ENCODE data around the gene CYB561.

The CYB561 gene

DNA sequence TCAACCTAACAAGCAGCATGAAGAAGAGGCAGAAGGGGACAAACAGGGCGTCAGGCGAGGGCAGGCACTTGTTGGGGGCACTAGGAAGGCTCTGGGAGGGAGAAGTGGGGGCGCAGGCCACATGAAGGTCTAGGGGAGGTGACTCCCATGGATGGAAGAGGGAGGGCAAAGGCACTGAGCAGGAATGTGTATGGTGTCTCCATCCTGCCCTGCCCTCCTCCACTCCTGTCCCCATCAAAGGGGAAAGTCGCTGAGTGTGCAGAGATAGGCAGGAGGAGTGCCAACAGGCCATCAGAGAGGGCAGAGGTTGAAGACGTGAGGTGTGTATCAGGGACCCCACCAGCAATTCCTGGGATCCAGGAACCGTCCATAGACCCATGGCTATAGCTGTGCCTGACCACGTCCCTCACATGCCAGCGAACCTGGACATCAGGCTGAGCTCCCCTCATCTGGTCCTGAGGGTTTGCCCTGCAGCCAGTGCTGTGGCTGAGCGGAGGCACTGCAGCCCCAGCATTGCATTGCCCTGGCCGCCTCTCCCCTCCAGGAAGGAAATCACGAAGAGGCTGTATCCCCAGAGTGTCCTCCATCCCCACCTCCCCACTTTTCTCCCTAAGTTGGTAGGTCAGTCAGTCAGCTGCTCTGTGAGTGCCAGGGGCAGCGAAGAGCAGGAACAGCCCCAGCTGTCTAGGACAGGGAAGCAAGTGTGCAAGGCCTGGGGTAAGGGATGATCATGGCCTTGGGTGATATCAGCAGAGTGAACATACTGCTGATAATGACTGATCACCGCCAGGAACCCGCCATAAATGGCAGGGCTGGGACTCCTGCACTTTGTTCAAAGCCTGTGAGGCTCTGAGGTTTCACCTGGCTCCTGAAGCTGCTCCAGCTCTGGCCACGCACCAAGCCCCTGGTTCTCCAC, 6.2 kb upstream of the CYB561 start:
- DNase-seq = no peak

DNA sequence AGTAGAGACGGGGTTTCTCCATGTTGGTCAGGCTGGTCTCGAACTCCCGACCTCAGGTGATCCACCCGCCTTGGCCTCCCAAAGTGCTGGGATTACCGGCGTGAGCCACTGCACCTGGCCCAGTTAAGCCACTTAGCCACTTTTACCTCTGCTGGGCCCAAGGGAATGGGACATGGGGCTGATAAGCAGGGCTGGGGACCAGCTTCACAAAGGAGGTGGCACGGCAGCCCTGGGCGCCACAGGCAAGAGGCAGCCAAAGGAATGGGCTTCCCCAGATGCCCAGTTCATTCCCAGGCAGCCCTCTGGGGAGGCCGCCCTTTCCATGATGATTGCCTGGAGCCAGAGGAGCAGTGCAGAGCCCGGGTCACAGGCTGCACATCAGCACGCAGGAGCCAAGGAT, 5.0 kb upstream of the CYB561 start:
- no peak for DNase-seq

DNA sequence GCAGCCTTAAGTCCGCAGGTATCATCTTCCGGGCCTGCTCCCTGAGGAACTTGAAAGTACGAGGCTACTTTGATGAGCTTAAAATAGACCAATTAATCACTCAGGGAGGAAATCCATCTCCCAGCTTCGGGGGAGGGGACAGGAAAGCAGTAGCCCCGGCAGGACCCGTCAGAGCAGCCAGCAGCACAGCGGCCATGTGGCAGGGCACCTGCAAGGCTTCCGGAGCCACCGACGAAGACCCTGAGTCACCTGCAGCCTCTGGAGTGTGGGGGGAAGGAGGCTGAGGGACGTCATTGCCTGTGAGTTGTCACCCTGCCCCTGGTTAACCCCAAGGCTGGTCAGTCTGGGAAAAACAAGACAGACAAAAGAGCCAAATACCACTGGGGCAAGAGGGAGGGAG, 4.4 kb upstream of the CYB561 start:
- DNase-seq = no peak

DNA sequence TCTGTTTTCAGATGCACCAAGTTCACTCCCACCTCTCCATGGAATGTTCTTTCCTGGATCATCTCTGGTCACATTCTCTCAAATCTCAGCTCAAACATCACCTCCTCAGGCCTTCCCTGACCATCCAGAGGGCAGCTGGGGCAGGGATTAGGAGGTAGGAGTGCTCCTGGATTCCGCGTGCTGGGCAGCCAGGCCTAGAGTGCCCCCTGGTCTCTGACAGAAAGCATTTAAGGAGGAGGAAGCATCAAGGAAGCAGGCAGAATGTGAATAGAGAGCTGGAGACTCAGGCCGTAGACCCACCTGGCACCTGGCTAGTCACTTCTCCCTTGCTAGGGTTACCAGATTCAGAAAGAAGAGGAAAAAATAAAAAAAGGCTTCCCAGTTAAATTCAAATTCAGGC, 2.5 kb upstream of the CYB561 start:
- DNase-seq = no peak

DNA sequence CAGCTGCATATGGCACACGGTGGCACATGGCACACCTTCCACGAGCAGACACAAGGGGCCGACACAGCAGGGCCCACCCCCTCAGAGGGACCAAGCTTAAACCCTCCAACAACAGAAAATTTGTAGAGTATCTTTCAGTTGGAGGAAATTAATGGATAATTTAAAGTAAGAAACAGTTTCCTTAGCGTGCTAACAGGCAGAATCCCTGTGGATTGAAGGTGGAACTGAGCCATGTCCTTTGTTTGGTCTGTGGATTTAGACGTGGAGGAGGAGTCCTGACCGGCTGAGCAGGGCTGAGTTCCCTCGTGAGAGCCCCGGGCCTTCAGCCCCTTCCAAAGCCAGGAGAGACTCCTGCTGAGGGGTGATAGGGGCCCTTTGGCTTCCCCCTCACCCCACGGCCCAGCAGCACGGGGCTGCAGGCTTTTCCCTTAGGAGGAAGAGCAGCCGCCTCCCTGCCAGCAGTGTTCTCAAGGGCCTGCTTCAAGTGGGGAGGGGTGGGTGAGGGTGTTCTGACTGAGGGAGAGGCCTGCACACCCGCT, 1.4 kb upstream of the CYB561 start:
- DNase-seq = no peak

DNA sequence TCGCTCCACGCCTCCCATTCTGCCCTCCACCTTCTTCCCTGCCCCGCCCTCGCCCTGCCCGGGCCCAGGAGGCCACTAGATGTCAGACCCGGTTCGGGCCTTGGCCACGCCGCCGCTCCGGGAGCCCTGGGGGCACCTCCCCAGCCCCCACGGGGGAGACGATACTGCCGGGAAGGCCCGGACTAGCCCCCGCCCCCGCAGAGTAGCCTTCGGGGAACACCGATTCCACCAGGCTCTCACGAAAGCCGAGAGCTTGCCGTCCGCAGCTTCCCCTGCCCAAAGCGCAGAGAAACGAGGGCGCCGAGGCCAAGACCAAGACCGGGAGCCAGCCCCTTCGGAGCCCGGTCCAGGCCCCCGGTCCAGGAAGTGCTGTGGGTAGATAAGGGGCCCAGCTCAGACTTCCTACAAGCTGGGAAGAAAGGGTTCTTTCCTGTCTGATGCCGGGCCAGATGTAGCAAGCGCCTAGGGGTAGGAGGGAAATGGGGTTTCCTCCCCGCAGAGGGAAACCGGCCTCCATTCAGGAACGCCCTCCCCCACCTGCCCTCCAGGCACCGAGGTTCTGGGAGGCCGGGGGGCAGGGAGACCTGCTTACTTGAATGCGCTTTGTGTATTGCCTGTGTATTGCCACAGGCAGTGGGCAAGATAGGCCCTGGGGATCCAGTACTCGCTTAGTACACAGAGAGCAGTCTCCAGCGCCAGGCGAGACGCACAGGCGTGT, 806 bp upstream of the CYB561 start:
- DNase-seq = peak in 12 of 51 donors; percentile 6 to 50 (median 32)

DNA sequence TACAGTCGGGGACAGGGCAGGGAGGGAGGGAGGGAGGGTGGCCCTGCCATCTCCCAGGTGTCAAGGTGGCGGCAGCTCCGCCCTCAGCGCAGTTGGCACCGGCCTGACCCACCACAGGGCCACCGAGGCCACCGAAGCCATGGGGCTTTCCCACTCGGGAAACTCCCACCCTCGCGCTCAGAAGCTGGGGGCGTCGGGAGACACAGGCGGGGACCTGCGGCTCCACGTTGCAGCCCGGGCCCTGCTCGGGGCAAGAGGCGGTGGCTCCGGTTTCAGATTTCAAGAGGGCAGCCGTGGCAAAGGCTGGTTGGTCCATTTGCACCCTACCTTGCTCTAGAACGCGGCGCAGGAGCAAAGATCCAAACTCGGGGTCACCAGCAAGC, 544 bp downstream of the CYB561 start:
- peak in 1 of 51 donors; percentile 59 for DNase-seq

DNA sequence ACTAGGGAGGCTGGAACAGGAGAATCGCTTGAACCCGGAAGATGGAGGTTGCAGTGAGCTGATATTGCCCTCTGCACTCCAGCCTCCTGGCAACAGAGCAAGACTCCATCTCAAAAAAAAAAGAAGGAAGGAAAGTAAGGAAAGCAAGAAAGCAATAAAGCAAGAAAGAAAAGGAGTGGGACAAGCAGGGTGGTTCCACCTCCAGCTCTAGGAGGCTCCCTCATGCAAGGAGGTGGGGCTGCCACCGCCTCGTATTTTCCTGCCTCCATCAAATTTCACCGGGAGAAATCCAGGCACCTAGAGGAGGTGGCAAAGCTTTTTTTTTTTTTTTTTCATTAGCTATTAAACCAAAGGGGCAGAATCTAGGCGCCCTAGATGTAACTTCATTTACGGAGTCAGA, 1.0 kb downstream of the CYB561 start:
- DNase-seq = no peak

DNA sequence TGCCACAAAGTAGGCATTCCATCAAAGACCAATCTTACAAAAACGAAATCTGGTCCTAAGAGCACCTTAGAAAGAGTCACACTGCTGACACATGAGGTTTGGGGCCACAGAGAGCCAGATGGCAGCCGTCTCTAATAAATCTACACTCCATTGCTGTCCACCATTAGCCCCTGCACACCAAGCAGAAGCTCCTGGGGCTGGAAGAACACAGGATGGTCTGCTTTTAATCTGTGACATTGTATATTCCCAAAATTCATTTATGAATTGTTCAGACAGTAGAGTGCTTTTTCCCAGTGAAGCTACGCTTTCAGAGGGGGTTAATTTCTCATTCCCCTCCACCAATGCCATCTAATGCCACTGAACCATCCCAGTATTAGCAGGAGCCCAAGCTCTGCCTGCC, 1.6 kb downstream of the CYB561 start:
- no peak for DNase-seq

DNA sequence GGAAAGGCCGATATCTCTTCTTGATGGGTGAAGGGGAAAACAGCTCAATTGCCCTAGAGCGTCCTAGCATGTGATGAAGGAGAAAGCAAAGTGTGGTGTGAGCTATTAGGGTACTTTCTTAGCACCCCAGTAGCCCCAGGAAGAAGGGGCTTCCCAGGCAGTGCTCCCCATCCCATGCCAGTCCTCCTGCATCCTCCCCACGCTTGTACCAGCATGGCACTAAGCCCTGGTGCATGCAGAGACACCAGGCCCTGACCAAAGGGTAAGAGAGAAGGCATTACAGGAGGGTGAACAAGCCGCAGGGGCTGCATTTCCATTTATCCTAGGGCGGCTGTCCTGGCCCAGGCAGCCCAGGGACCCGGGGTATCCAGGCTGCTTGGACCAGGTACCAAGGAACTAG, 3.1 kb downstream of the CYB561 start:
- DNase-seq = no peak

DNA sequence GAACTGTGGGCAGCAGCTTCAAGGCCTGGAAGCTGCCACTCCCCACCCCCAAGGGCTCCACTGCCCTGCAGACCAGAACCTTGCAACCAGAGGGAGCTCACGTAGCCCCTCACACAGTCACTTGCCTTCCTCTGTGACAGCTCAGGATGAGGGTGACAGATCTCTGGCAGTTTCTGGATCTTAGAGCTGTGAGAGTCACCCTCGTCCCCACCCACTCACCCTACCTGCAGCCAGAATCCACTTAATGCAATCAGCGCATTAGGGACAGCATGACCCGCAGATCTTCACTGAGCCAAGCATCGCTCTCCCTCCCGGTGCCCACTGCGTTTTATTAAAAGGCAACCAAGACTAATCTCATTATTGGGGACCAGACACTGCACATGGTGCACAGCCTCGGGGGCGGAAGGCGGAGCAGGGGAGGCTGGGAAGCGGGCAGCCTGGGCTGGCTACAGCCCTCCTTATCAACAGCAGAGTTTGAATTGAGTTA, 3.5 kb downstream of the CYB561 start:
- DNase-seq = no peak

DNA sequence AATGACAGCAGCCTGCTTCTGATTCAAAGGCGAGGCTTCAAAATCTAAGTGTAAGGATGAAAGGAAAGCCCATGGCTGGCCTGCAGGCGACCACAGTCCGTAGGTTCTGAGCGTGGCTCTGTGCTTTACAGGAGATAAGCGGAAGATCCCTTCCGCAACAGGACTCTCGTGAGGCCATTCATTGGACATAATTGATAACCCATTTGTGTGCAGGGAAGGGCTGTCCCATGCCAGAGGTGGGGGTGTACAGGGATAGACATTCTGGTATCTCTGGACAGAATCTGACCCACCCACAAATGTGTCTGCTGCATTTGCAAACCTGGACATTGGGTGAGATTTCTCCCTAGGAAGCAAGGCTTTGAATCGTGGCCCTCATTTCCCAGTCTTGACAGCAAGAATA, 4.0 kb downstream of the CYB561 start:
- no peak for DNase-seq

DNA sequence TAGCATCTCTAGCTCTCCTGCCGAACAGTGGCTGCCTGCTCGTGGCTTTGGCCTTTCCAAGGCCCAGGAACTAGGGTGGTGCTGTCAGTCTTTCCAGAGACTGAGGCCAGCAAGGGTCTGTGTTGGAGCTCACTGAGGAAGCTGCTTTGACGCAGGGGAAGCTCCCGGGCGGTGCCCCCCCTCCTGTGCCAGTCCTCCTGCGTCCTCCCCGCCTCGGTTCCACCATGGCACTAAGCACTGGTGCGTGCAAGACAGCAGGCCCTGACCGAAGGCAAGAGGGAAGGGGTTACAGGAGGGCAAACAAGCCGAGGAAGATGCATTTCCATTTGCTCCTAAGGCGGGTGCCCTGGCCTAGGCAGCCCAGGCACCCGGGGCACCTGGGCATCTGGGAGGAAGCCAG, 4.5 kb downstream of the CYB561 start:
- no peak for DNase-seq

DNA sequence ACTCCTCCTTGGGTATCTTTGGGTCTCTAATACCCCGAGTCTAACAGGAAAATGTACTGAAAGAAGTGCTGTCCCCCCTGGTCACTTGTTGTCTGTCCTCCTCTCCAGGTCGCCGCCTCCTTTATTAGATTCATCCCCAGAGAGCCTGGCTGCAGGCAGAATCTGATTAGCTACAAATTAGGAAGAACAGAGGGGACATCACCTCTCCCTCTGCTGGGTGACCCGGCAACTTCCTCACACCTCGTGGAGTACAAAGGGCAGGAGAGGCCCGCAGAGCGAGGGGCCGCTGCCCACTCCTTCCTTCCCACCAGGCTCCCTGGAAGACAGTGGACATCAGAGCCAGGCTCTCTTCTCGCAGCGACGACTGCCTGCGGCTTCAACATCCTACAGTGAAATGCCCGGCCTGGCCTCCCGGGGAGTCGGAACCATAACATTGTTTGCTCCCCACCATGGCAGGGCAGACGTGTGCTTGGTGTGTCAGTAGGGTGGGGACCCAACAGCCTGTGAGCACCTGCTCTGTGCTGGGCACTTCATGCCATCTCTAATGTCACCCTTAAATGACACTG, 5.3 kb downstream of the CYB561 start:
- no peak for DNase-seq

DNA sequence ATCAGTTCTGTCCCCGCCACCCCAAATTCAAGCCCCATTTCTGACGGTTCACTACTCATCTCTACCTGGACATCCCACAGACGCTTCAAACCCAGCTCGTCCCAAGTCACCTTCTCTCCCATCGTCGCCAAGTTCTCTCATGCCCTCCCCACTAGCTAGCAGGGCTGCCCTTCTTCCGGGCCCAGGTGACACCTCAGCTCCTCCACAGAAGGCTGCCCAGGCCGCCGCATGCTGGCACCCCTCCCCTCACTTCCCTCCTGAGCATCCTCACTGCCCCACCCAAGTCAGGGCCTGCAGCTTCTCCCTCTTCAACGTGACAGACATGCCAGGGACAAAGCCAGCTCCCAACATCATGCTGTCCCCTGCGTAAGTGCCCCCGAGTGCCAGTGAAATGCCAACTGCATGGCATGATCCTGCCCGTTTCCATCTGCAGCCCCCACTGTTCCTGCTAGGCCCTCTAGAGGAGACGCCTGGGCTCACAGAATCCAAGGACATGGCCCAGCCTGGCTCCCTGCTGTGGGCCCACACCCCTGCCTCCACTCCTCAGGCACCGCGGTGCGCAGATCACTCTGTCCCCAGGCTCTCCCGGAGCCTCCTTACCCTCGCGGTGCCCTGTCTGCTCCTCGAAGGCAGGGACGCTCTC, 5.9 kb downstream of the CYB561 start:
- DNase-seq = no peak

DNA sequence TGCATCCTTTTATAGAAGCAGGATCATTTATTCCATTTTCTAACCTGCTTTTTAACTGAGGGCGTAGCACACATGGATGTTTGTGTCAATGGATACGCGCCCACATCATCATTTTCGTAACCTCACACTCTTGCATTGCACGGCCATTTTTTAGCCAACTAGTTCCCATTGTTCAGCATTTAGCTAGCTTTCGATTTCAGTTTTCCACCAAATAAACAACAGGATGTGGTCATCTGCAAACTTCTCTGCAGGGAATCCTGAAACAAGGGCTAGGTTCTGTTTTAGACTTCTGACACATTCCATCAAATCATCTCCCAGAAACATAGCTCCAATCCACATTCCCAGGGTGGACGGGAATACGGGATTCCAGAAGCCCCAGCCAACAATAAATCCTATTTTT, 6.4 kb downstream of the CYB561 start:
- no peak for DNase-seq

DNA sequence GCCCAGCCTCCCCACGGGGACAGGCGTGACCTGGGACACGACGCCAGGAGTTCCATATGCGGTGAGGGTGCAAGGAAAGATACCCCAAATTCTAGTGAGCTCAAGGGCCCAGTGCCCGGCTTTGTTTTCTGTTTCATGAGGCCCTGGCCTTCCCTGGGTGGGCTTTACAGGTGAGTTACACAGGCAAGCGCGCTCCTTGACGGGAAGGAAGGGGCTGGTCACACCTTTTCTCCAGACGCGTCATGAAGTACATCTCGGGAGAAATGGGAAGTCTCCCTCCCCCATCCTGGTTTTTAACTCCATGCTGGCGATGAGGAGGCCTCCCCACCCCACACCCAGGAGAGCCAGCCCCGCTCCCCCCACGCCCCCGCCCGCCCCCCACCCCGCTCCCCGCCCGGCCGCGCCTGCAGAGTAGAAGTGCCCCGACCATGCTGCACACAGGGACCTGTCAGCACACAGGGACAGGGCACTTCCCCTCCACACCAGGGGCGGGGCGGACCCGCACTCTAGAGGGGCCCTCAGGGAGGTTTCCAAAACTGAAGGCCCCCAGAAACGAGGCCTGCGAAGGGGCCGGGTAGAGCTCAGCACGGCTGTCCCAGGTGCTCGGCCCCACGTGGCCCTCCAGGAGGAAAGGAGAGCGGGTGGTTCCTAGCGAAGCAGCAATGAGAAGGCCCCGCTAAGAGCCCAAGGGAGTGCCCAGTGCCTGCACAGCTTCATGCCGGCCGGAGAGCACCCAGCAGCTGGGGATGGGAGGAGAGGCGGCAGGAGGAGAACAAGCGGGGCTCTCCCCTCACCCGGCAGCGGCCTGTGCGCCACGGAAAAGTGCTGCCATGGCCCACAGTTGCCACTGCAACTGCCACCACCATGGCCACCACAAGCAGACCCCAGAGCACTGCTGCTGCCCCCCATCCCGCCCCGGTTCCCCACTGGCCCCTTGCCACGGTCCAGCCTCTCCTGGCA, 7.7 kb downstream of the CYB561 start:
- peak in 1 of 51 donors; percentile 51 for DNase-seq

DNA sequence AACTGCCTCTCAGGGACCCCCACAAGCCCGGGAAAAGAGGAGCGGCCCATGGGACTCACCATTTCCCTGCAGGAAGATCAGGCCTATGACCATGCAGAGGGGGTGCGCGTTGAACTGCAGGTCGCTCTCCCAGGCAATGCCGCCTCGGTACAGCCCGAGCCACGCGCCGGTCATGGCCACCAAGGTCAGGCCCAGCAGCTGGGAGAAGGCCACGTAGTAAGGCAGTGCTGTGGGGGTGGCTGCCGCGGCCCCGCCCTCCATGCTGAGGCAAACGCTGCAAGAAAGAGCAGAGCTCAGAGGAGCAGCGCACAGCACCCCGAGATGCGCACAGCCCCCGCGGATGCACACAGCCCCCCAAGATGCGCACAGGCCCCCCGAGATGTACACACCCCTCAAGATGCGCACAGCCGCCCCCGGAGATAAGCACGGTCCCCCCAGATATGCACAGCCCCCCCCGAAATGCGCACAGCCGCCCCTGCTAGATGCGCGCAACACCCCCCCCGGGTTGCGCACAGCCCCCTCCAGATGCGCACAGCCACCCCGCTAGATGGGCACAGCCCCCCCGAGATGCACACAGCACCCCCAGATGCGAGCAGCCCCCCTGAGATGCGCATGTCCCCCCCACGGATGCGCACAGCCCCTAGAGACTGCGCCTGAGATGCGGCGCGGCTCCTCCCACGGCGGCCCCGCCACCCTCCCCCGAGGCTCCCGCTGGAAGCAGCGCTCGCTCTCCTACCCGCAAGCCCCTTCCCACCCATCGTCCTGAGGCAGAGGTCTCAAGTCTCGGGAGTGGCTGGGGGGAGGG, 8.6 kb downstream of the CYB561 start:
- DNase-seq = peak in 2 of 51 donors; percentile 20 to 51

DNA sequence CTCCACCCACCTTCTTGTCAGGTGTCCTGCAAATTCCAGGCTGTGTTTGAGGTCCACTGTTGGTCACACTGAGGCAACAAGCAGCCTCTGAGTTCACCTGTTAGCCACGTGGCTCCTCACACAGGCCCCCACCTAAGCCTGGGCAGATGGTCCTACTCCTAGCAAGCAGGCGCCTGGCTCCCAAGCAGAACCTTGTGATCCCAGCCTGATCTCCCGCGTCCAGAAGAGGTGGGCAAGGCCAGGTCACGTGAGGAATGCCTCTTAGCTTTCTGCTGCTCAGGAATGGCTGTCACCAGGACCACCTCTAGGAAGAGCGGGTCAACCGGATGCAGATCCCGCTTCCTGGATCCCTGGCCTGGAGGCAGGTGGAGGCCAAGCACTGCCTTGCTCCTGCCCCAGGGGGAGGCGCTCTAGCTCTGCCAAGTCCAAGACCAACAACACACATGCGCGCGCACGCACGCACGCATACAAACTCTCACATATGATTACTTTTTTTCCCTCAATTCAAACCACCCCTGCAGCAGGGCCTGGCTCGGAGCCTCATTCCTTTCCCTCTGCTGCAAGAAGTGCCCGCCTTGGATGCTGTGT, 9.5 kb downstream of the CYB561 start:
- DNase-seq = peak in 1 of 51 donors; percentile 39
